Measurements from ENCODE around the gene ATP11C. TPM values are rescaled to one million over a fixed set of nuclear protein-coding genes. Genes with fewer than 3 reads are reported as not detected.

The ATP11C gene
- polyA plus RNA-seq, 1 donor (not counting 4 experiments of a cell fraction or from before 2014, with no cell fraction given), result 14.0 TPM

GRCh38 chrX:139972629-139973624 is 40.1 kb upstream of the ATP11C start:
- dilution Hi-C loops (cut with MboI; ENCODE audit: extremely low pct_ligation_motif_present, low sequenced_read_pairs), result no loop called here
- TF ChIP-seq CTCF (optimal IDR thresholded peaks at IDR 0.05 in 1 of 3, IDR thresholded peaks at IDR 0.05 in 1 of 3, conservative IDR thresholded peaks at IDR 0.05 in 1 of 3; ENCODE audit: extremely low read depth in 1 of 3, insufficient read depth in 2 of 3, low read length in 3 of 3), result no peak
- no peak for TF ChIP-seq EZH2 (IDR thresholded peaks at IDR 0.05; ENCODE audit: low read length)
- H3K9ac ChIP-seq (ENCODE audit: control insufficient read depth, extremely low read depth, insufficient read depth, low read length), result no peak overlapping the region
- no peaks in the 10 kb centered on the region for H3K79me2 ChIP-seq (ENCODE audit: control insufficient read depth, insufficient read depth, low read length)
- H3K9me3 ChIP-seq (ENCODE audit: control insufficient read depth, low read depth, low read length), result no peaks in the 10 kb centered on the region
- FAIRE-seq (no peak), DNase-seq (ENCODE audit: low read depth, low spot score) (no peak)
- no peaks in the 10 kb centered on the region for H3K4me1 ChIP-seq (ENCODE audit: control insufficient read depth, extremely low read depth, insufficient read depth, low read length)
- no peaks in the 10 kb centered on the region for H4K20me1 ChIP-seq (ENCODE audit: control insufficient read depth, extremely low read depth, insufficient read depth, low read length)
- no peaks in the 10 kb centered on the region for H3K36me3 ChIP-seq (ENCODE audit: control insufficient read depth in 2 of 2, extremely low read depth in 1 of 2, insufficient read depth in 2 of 2, low read length in 2 of 2)
- H3K27ac ChIP-seq (ENCODE audit: control insufficient read depth, insufficient read depth, low read length), result no peak overlapping the region
- no peak overlapping the region for H3K4me2 ChIP-seq (ENCODE audit: control insufficient read depth, extremely low read depth, insufficient read depth, low read depth, low read length)
- H3K4me3 ChIP-seq (ENCODE audit: control insufficient read depth in 2 of 3, extremely low read depth in 1 of 3, insufficient read depth in 2 of 3, low read depth in 1 of 3, low read length in 3 of 3), result no peak overlapping the region
- H3K27me3 ChIP-seq (ENCODE audit: control insufficient read depth, extremely low read depth, insufficient read depth, low read length), result no peaks in the 10 kb centered on the region
- H3K9me1 ChIP-seq (ENCODE audit: control insufficient read depth, extremely low read depth, insufficient read depth, low read length), result no peaks in the 10 kb centered on the region
- no peak overlapping the region for H2AFZ ChIP-seq (ENCODE audit: control insufficient read depth, low read length)

GRCh38 chrX:139972113-139972512 is 39.3 kb upstream of the ATP11C start:
- no peaks in the 10 kb centered on the region for H3K36me3 ChIP-seq (ENCODE audit: control insufficient read depth in 2 of 2, extremely low read depth in 1 of 2, insufficient read depth in 2 of 2, low read length in 2 of 2)
- H2AFZ ChIP-seq (ENCODE audit: control insufficient read depth, low read length), result no peak overlapping the region
- no peaks in the 10 kb centered on the region for H3K9me1 ChIP-seq (ENCODE audit: control insufficient read depth, extremely low read depth, insufficient read depth, low read length)
- no peaks in the 10 kb centered on the region for H3K9me3 ChIP-seq (ENCODE audit: control insufficient read depth, low read depth, low read length)
- no peaks in the 10 kb centered on the region for H3K79me2 ChIP-seq (ENCODE audit: control insufficient read depth, insufficient read depth, low read length)
- dilution Hi-C loops (cut with MboI; ENCODE audit: extremely low pct_ligation_motif_present, low sequenced_read_pairs), result no loop called here
- TF ChIP-seq CTCF (optimal IDR thresholded peaks at IDR 0.05 in 1 of 3, IDR thresholded peaks at IDR 0.05 in 1 of 3, conservative IDR thresholded peaks at IDR 0.05 in 1 of 3; ENCODE audit: extremely low read depth in 1 of 3, insufficient read depth in 2 of 3, low read length in 3 of 3), result no peak
- no peak for TF ChIP-seq EZH2 (IDR thresholded peaks at IDR 0.05; ENCODE audit: low read length)
- H3K27me3 ChIP-seq (ENCODE audit: control insufficient read depth, extremely low read depth, insufficient read depth, low read length), result no peaks in the 10 kb centered on the region
- no peak for FAIRE-seq
- H3K4me1 ChIP-seq (ENCODE audit: control insufficient read depth, extremely low read depth, insufficient read depth, low read length), result no peaks in the 10 kb centered on the region
- no peak overlapping the region for H3K4me2 ChIP-seq (ENCODE audit: control insufficient read depth, extremely low read depth, insufficient read depth, low read depth, low read length)
- H3K4me3 ChIP-seq (ENCODE audit: control insufficient read depth in 2 of 3, extremely low read depth in 1 of 3, insufficient read depth in 2 of 3, low read depth in 1 of 3, low read length in 3 of 3), result no peak overlapping the region
- H4K20me1 ChIP-seq (ENCODE audit: control insufficient read depth, extremely low read depth, insufficient read depth, low read length), result no peaks in the 10 kb centered on the region
- no peak overlapping the region for H3K27ac ChIP-seq (ENCODE audit: control insufficient read depth, insufficient read depth, low read length)
- no peak for DNase-seq (ENCODE audit: low read depth, low spot score)
- no peak overlapping the region for H3K9ac ChIP-seq (ENCODE audit: control insufficient read depth, extremely low read depth, insufficient read depth, low read length)

All from keratinocyte (primary cell).